Measurements from ENCODE around the gene FAM13C.

- TF ChIP-seq CTCF (IDR thresholded peaks at IDR 0.05; ENCODE audit: low read depth, low read length), result no peak
- no peak for TF ChIP-seq MAX (IDR thresholded peaks at IDR 0.05; ENCODE audit: low read depth, low read length)
- no peak for TF ChIP-seq POLR2A (IDR thresholded peaks at IDR 0.05; ENCODE audit: extremely low read depth, insufficient read length)
- TF ChIP-seq MYC (IDR thresholded peaks at IDR 0.05; ENCODE audit: low read depth, low read length), result no peak
Measured at GRCh38 chr10:59361663-59362143, 646 bp downstream of the FAM13C start.

Measured in NB4 (cell line).